Neural cell (in vitro differentiated cells): Measurements from ENCODE around the gene TRIM2. TPM values are rescaled to one million over a fixed set of nuclear protein-coding genes. Genes with fewer than 3 reads are reported as not detected.

Experiments
- H2AFZ ChIP-seq: fragments of 200-600, 300-800 bp; sonication (generic), shearing (Covaris generic); 2 replicates; pipeline ENCODE4 v1.6.0; 2014; ENCODE audit warnings: low read depth, mild to moderate bottlenecking, antibody characterized with exemption, low read length, moderate library complexity
- H3F3A ChIP-seq: fragments of 200-600 bp; shearing (Covaris generic); 2 replicates; pipeline ENCODE4 v1.6.1; 2016; ENCODE audit warnings: mild to moderate bottlenecking, moderate library complexity, mixed read lengths, antibody characterized with exemption, low read length; ENCODE audit not compliant: insufficient read depth, poor library complexity, severe bottlenecking
- H3K27ac ChIP-seq: fragments of 200-600, 300-800 bp; sonication (generic), shearing (Covaris generic); 2 replicates; pipeline ENCODE4 v1.5.1; 2014; ENCODE audit warnings: mild to moderate bottlenecking, low read length, moderate library complexity
- H3K27me3 ChIP-seq: fragments of 300-800, 200-600 bp; sonication (generic), shearing (Covaris generic); 2 replicates; pipeline ENCODE4 v1.6.0; 2014; ENCODE audit warnings: mild to moderate bottlenecking, low read depth, low read length, moderate library complexity; ENCODE audit not compliant: insufficient read depth
- H3K36me3 ChIP-seq: fragments of 300-800, 200-600 bp; sonication (generic), shearing (Covaris generic); 2 replicates; pipeline ENCODE4 v1.5.1; 2014; ENCODE audit warnings: mild to moderate bottlenecking, antibody characterized with exemption, low read length, moderate library complexity; ENCODE audit not compliant: insufficient read depth
- H3K4me2 ChIP-seq: fragments of 300-800, 200-600 bp; sonication (generic), shearing (Covaris generic); 2 replicates; pipeline ENCODE4 v1.6.0; 2014; ENCODE audit warnings: mild to moderate bottlenecking, low read length
- H3K4me3 ChIP-seq: fragments of 300-800, 200-600 bp; sonication (generic), shearing (Covaris generic); 2 replicates; pipeline ENCODE4 v1.5.1; 2014; ENCODE audit warnings: mild to moderate bottlenecking, low read length, moderate library complexity
- H3K79me2 ChIP-seq: fragments of 200-600 bp; shearing (Covaris generic); replicated peaks from 2 replicates; pipeline ENCODE4 v1.6.0; 2014; ENCODE audit warnings: mild to moderate bottlenecking, low read length, moderate library complexity; ENCODE audit not compliant: insufficient read depth
- H3K9ac ChIP-seq: fragments of 300-800, 200-600 bp; sonication (generic), shearing (Covaris generic); 2 replicates; pipeline ENCODE4 v1.6.1; 2016; ENCODE audit warnings: mild to moderate bottlenecking, low read length, mixed read lengths
- H3K9me2 ChIP-seq: fragments of 200-600 bp; shearing (Covaris generic); 2 replicates; pipeline ENCODE4 v1.6.1; 2016; ENCODE audit warnings: mild to moderate bottlenecking, low read length, mixed read lengths; ENCODE audit not compliant: insufficient read depth
- H3K9me3 ChIP-seq: fragments of 200-600, 300-800 bp; sonication (generic), shearing (Covaris generic); 2 replicates; pipeline ENCODE4 v1.6.1; 2016; ENCODE audit warnings: mild to moderate bottlenecking, mixed run types, low read length, moderate library complexity, mixed read lengths
- H4K20me1 ChIP-seq: fragments of 200-600 bp; shearing (Covaris generic); 2 replicates; pipeline ENCODE4 v1.6.1; 2016; ENCODE audit warnings: mild to moderate bottlenecking, mixed run types; ENCODE audit not compliant: insufficient read depth
- EP300 ChIP-seq: fragments of 450-650 bp; conservative IDR thresholded peaks from 2 replicates; pipeline ENCODE4 v1.6.1; 2014; ENCODE audit warnings: antibody characterized with exemption, mild to moderate bottlenecking, moderate library complexity; ENCODE audit not compliant: poor library complexity, severe bottlenecking
- EZH2 ChIP-seq: fragments of 200-600, 300-800 bp; shearing (Covaris generic), sonication (generic); IDR thresholded peaks from 2 replicates; pipeline ENCODE4 v1.6.1; 2014; ENCODE audit warnings: antibody characterized with exemption, low read length, borderline replicate concordance, mild to moderate bottlenecking; ENCODE audit not compliant: insufficient read depth, poor library complexity, severe bottlenecking
- MXI1 ChIP-seq: fragments of 450-650 bp; conservative IDR thresholded peaks from 2 replicates; pipeline ENCODE4 v1.6.1; 2014; ENCODE audit warnings: antibody characterized with exemption, mild to moderate bottlenecking; ENCODE audit not compliant: poor library complexity, severe bottlenecking
- POLR2AphosphoS5 ChIP-seq: IDR thresholded peaks from 2 replicates; pipeline ENCODE4 v1.6.1; 2012
- RAD21 ChIP-seq: fragments of 450-650 bp; conservative IDR thresholded peaks from 2 replicates; pipeline ENCODE4 v1.6.1; 2014; ENCODE audit warnings: antibody characterized with exemption, mild to moderate bottlenecking, moderate library complexity
- SMC3 ChIP-seq: fragments of 450-650 bp; conservative IDR thresholded peaks from 2 replicates; pipeline ENCODE4 v1.6.1; 2014; ENCODE audit warnings: antibody characterized with exemption, mild to moderate bottlenecking, moderate library complexity; ENCODE audit not compliant: poor library complexity
- TAF1 ChIP-seq: IDR thresholded peaks from 2 replicates; pipeline ENCODE4 v1.6.1; 2012; ENCODE audit warnings: low read depth
- polyA plus RNA-seq: library from polyadenylated mRNA; depleted of rRNA; stranded (reverse); fragments of >200 nt; gene quantifications from 2 replicates; pipeline ENCODE4 v1.2.3, GENCODE V29; 2014
- TF ChIP-seq, protein P1 (sequence below): fragments of 450-650 bp; IDR thresholded peaks from 2 replicates; pipeline ENCODE4 v1.5.1; 2014; ENCODE audit warnings: antibody characterized with exemption, mild to moderate bottlenecking, moderate library complexity; ENCODE audit not compliant: poor library complexity, severe bottlenecking
- TF ChIP-seq, protein P2 (sequence below): IDR thresholded peaks from 2 replicates; pipeline ENCODE4 v1.6.1; 2012; ENCODE audit warnings: borderline replicate concordance

The TRIM2 gene
- polyA plus RNA-seq, 1 donor from 2014 or later: 261 TPM

GRCh38 chr4:153283260-153283659 lies 79.0 kb downstream of the TRIM2 start:
- H3K27me3 ChIP-seq: no peaks in the 10 kb centered on the region
- no peak overlapping the region for H3K4me2 ChIP-seq
- no peak overlapping the region for H3K27ac ChIP-seq
- no peak overlapping the region for H2AFZ ChIP-seq
- peaks cover 29% of the 10 kb centered on the region for H3K36me3 ChIP-seq
- no peaks in the 10 kb centered on the region for H4K20me1 ChIP-seq
- H3K4me3 ChIP-seq: no peak overlapping the region
- no peaks in the 10 kb centered on the region for H3K9me2 ChIP-seq
- H3K9ac ChIP-seq: no peak overlapping the region
- H3K9me3 ChIP-seq: no peaks in the 10 kb centered on the region
- no peaks in the 10 kb centered on the region for H3F3A ChIP-seq
- TF ChIP-seq, protein P1, sequence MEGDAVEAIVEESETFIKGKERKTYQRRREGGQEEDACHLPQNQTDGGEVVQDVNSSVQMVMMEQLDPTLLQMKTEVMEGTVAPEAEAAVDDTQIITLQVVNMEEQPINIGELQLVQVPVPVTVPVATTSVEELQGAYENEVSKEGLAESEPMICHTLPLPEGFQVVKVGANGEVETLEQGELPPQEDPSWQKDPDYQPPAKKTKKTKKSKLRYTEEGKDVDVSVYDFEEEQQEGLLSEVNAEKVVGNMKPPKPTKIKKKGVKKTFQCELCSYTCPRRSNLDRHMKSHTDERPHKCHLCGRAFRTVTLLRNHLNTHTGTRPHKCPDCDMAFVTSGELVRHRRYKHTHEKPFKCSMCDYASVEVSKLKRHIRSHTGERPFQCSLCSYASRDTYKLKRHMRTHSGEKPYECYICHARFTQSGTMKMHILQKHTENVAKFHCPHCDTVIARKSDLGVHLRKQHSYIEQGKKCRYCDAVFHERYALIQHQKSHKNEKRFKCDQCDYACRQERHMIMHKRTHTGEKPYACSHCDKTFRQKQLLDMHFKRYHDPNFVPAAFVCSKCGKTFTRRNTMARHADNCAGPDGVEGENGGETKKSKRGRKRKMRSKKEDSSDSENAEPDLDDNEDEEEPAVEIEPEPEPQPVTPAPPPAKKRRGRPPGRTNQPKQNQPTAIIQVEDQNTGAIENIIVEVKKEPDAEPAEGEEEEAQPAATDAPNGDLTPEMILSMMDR: no peak
- TF ChIP-seq, protein P2, sequence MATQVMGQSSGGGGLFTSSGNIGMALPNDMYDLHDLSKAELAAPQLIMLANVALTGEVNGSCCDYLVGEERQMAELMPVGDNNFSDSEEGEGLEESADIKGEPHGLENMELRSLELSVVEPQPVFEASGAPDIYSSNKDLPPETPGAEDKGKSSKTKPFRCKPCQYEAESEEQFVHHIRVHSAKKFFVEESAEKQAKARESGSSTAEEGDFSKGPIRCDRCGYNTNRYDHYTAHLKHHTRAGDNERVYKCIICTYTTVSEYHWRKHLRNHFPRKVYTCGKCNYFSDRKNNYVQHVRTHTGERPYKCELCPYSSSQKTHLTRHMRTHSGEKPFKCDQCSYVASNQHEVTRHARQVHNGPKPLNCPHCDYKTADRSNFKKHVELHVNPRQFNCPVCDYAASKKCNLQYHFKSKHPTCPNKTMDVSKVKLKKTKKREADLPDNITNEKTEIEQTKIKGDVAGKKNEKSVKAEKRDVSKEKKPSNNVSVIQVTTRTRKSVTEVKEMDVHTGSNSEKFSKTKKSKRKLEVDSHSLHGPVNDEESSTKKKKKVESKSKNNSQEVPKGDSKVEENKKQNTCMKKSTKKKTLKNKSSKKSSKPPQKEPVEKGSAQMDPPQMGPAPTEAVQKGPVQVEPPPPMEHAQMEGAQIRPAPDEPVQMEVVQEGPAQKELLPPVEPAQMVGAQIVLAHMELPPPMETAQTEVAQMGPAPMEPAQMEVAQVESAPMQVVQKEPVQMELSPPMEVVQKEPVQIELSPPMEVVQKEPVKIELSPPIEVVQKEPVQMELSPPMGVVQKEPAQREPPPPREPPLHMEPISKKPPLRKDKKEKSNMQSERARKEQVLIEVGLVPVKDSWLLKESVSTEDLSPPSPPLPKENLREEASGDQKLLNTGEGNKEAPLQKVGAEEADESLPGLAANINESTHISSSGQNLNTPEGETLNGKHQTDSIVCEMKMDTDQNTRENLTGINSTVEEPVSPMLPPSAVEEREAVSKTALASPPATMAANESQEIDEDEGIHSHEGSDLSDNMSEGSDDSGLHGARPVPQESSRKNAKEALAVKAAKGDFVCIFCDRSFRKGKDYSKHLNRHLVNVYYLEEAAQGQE: no peak
- no peak for TF ChIP-seq RAD21
- no peak for TF ChIP-seq MXI1
- no peak for TF ChIP-seq SMC3
- TF ChIP-seq TAF1: no peak
- no peak for TF ChIP-seq POLR2AphosphoS5
- H3K79me2 ChIP-seq: peaks cover 39% of the 10 kb centered on the region

- no peaks in the 10 kb centered on the region for H3K27me3 ChIP-seq
- no peak overlapping the region for H3K9ac ChIP-seq
- H3K9me3 ChIP-seq: no peaks in the 10 kb centered on the region
- no peaks in the 10 kb centered on the region for H4K20me1 ChIP-seq
- no peaks in the 10 kb centered on the region for H3K9me2 ChIP-seq
- H3K36me3 ChIP-seq: peaks cover 42% of the 10 kb centered on the region
- no peak overlapping the region for H2AFZ ChIP-seq
- H3K79me2 ChIP-seq: peaks cover 92% of the 10 kb centered on the region
- TF ChIP-seq POLR2AphosphoS5 (no peak), TAF1 (no peak), EP300 (no peak), RAD21 (no peak), MXI1 (no peak), SMC3 (no peak), EZH2 (no peak)
- TF ChIP-seq, protein P2: no peak
- TF ChIP-seq, protein P1: no peak
- no peaks in the 10 kb centered on the region for H3F3A ChIP-seq
- no peak overlapping the region for H3K27ac ChIP-seq
- H3K4me3 ChIP-seq: no peak overlapping the region
- H3K4me2 ChIP-seq: no peak overlapping the region
These were observed 85.9 kb downstream of the TRIM2 start for GRCh38 chr4:153290134-153290533.
